RPMI7951 (cell line): ENCODE results near the gene BTBD8. TPM values are rescaled to one million over a fixed set of nuclear protein-coding genes. Genes with fewer than 3 reads are reported as not detected.
A peak's percentile ranks its signal among the peaks of the same experiment; 100 is the strongest.

Experiments used
- DNase-seq: peaks from one replicate; pipeline ENCODE4 v3.0.0-alpha.2; 2012; ENCODE audit warnings: low read depth
- total RNA-seq: library from RNA; depleted of rRNA; stranded (reverse); fragments of >200 nt; shearing (Covaris generic); gene quantifications from 2 replicates; pipeline ENCODE4 v1.2.3, GENCODE V29; 2014

Gene BTBD8
- total RNA-seq, 1 experiment from 2014 or later: 0.72 TPM

- no peak for DNase-seq
Observed at GRCh38 chr1:92091625-92092024, 11.5 kb downstream of the BTBD8 start.

GRCh38 chr1:92094090-92094489 lies 13.9 kb downstream of the BTBD8 start:
- no peak for DNase-seq

DNA sequence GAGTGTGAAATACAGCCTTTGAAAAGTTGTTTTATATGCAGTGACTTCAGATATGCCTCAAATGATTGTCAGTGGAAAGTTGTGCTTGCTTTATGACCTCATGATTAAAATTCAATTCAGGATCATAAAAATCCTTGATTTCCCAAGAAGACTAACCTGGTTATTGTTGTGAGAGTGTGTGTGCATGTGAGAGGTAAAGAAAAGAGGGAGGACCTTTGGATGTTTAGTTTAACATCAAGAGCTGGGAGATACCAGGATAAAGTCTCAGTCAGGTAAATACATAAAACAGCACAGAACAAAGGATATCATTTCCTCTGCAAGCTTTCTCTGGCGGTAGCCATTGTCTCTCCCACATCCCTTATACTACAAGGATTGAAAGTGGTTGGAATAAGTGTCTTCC lies 14.4 kb downstream of the BTBD8 start:
- DNase-seq: no peak

GRCh38 chr1:92095874-92096273 lies 15.7 kb downstream of the BTBD8 start:
- no peak for DNase-seq

DNA sequence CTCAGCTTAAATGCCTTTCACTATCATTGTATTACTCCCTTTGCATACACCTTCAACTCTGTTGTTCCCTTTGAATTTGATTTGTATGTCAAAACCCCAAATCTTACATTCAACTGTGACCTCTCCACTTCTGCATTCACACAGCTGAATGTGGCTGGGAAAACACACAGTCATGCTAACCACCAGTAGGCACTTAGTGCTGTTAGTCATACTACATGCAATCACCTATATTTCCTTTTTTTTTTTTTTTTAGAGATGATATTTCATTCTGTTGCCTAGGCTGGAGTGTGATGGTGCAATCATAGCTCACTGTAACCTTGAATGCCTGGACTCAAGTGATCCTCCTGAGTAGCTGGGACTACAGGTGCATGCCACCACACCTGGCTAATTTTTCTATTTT lies 16.2 kb downstream of the BTBD8 start:
- DNase-seq: no peak

GRCh38 chr1:92105546-92106081 lies 25.5 kb downstream of the BTBD8 start:
- DNase-seq: no peak

- DNase-seq: no peak
Observed at GRCh38 chr1:92108631-92109030, 28.5 kb downstream of the BTBD8 start.

GRCh38 chr1:92117526-92117925 lies 37.4 kb downstream of the BTBD8 start:
- no peak for DNase-seq

DNA sequence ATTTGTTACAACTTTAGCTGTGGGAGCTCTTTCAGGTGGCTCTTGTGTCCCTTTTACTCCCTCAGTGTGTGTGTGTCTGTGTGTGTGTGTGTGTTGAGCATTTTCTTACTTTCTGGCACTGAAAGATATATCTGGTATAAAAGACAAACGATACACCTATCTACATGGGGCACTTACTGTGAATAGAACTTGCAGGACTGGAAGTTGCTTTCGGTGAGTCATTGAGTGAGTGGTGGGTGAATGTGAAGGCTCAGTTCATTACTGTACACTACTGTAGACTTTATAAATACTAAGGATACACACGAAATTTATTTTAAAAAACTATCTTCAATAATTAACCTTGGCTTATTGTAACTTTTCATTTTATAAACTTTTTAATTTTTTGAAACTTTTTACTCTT lies 38.7 kb downstream of the BTBD8 start:
- no peak for DNase-seq

DNA sequence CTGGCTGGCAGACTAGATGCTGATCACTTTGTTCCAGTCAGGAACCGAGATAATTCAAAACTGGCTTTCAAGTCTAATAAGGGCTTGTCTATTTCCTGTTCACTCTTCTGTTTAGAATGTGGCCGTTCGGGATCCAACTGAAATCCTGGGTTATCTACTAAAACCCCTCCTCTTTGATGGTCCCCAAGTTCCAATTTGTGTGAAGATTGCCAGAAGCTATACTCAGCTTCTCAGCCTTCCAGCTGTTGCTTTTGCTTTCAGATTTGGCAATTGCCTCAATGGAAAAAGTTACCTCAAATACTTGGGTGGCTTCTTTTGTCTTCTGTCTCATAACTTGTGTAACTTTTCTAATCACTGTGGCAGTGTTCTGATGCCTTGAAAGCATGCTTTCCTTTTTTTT lies 43.7 kb downstream of the BTBD8 start:
- DNase-seq: no peak

- no peak for DNase-seq
Observed at GRCh38 chr1:92125204-92125603, 45.1 kb downstream of the BTBD8 start.

DNA sequence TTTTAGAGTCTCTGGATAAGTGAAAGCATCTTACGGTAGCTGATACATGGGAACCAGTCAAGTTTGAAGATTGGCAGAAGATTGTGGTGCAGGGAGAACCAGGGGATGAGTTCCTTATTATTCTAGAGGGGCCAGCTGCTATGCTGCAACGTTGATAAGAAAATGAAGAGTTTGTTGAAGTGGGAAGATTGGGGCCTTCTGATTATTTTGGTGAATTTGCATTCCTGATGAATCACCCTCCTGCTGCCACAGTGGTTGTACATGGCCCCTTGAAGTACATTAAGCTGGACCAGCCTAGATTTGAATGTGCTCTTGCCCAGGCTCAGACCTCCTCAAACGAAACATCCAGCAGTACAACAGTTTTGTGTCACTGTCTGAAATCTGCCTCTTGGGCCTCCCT lies 45.9 kb downstream of the BTBD8 start:
- DNase-seq: no peak

DNA sequence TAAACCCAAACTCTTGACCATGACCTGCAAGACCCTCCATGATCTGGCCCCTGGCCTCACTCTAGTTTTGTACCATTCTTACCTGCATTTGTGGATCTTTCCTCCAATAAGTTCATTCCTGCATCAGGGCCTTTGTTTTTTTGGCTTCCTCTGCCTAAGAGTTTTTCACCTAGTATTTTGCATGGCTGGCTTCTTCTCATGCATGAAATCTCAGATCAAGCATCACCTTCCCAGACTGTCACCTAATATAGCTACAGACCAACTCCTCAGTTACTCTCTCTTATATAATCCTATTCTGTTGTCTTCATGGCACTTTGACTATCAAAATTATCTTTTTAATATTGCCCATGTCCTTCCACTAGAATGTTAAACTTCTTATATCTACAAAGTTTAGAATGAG lies 54.2 kb downstream of the BTBD8 start:
- DNase-seq: no peak

- no peak for DNase-seq
Observed at GRCh38 chr1:92136341-92136740, 56.2 kb downstream of the BTBD8 start.

GRCh38 chr1:92154934-92155333 lies 74.8 kb downstream of the BTBD8 start:
- no peak for DNase-seq

GRCh38 chr1:92159593-92159992 lies 79.4 kb downstream of the BTBD8 start:
- DNase-seq: no peak

DNA sequence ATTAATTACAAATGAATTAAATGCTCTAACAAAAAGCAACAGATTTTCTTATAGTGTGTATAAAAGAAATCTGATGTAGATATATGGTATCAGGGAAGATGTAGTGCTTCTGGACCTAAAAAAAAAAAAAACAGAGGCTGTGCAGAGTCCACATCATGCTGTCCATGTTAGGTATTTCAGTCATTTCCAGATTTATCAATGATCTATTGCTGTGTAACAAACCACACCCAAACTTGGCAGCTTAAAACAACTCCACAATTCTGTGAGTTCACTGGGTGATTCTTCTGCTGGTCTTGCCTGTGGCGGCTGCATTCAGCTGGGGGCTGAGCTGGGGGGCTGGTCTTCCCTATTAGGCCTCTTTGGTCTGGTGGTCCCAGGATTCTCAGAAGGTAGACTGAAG lies 85.2 kb downstream of the BTBD8 start:
- no peak for DNase-seq

DNA sequence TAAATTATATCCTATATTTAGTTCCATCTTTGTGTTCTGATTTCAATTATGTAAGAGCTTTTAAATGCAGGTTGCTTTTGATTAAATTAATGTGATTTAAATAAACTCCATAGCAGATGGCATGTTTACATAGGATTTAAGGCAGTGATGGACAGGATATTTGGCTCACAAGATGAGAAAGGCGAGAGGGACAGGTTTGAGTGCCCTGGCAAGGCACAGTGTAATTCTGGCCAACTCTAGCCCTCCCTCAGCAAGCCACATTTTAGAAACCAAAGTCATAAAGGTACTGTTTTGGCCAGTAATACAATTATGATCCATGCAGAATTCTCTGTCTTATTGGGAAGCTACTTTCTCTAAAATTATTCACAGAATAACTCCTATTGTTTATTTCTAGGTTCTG lies 87.0 kb downstream of the BTBD8 start:
- no peak for DNase-seq

- DNase-seq: no peak
Observed at GRCh38 chr1:92168657-92169056, 88.5 kb downstream of the BTBD8 start.

DNA sequence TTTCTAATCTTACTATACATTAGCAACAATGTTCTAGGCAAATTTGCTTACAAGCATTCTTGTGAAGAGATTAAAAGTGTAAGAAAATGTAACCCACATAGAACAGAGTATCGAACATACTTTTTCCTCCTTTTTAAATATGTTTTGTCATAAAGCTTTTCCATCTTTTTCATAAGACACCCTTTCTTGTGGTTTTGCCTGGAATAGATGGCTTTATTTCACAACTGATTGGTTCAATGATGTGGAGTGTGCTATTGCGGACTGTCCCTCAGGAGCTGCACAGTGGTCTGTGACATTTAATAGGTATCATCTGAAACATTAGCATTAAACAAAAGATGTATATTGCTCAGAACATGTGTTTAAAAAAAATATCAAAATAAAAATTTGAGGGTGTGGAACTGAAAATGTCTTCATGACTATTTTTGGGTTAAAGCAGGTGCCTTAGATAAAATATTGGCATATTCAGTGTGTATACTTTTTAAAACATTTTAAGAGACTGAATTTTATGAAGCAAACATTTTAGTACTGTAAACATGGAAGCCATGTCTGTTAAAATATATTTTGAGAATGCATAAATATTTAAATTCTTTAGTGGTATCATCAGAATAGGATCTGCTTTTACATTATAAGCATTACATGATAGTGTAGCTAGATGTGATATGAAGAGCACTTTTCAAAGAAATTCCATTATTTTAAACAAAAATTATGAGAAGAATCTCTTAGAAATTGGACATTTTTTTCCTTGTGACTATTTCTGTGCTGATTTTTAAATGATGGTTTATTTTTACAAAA lies 89.3 kb downstream of the BTBD8 start:
- DNase-seq: no peak

DNA sequence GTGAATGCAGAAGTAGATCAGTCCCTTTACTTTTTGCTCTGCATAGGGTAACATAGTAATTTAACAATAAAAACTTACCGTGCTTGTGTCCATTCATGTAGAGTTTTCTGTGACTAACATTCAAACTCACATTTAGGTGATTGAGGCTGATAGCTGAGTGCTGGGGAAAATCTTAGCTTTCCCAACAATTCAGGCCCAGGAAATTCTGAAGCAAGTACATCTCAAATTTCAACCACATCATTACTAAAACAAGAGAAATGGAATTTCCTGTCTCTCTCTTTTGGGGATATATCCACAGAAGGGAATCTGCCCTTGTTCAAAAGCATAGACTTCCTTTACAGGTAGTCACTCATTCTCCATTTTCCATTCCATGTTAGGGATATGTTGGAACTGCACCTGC lies 104.5 kb downstream of the BTBD8 start:
- peak; percentile 56 for DNase-seq

- no peak for DNase-seq
Observed at GRCh38 chr1:92186081-92186480, 105.9 kb downstream of the BTBD8 start.

GRCh38 chr1:92188436-92189255 lies 108.5 kb downstream of the BTBD8 start:
- DNase-seq: no peak
